ENCODE measurements around the gene FAM98B. TPM values are rescaled to one million over a fixed set of nuclear protein-coding genes. Genes with fewer than 3 reads are reported as not detected.

The FAM98B gene
- total RNA-seq, 2 donors from 2014 or later, result 24.1 to 36.8 TPM

- H3K4me3 Mint-ChIP-seq, result no peak overlapping the region
- H3K36me3 Mint-ChIP-seq, result peaks cover 70% of the 10 kb centered on the region
- ATAC-seq (no peak), DNase-seq (ENCODE audit: low spot score) (no peak)
- H3K27me3 Mint-ChIP-seq, result no peaks in the 10 kb centered on the region
- H3K27ac Mint-ChIP-seq, result peak overlapping the region in 1 of 2 donors; percentile 41
- peaks cover 20 to 38% of the 10 kb centered on the region in 2 donors for H3K4me1 Mint-ChIP-seq (ENCODE audit: low read depth in 2 of 2)
- H3K9me3 Mint-ChIP-seq, result no peaks in the 10 kb centered on the region
Measured at GRCh38 chr15:38503496-38503895, 49.6 kb downstream of the FAM98B start.

GRCh38 chr15:38504680-38505467 lies 50.9 kb downstream of the FAM98B start:
- Mint-ChIP-seq H3K9me3 (no peaks in the 10 kb centered on the region), H3K4me3 (no peak overlapping the region)
- no peak for ATAC-seq

GRCh38 chr15:38506997-38507396 lies 53.1 kb downstream of the FAM98B start:
- H3K4me3 Mint-ChIP-seq, result no peak overlapping the region
- no peak for DNase-seq (ENCODE audit: low spot score)
- H3K9me3 Mint-ChIP-seq, result no peaks in the 10 kb centered on the region
- H3K36me3 Mint-ChIP-seq, result peaks cover 48% of the 10 kb centered on the region
- H3K27me3 Mint-ChIP-seq, result no peaks in the 10 kb centered on the region
- ATAC-seq, result no peak
- peaks cover 36 to 37% of the 10 kb centered on the region in 2 donors for H3K4me1 Mint-ChIP-seq (ENCODE audit: low read depth in 2 of 2)
- H3K27ac Mint-ChIP-seq, result peak overlapping the region; percentile 84 to 91

More at GRCh38 chr15:38504680-38505467, 50.9 kb downstream of the FAM98B start:
- Mint-ChIP-seq H3K27me3 (no peaks in the 10 kb centered on the region), H3K27ac (peak overlapping the region; percentile 70 to 78), H3K4me1 (ENCODE audit: low read depth in 2 of 2) (peaks cover 29 to 35% of the 10 kb centered on the region in 2 donors), H3K36me3 (peaks cover 58% of the 10 kb centered on the region)
- no peak for DNase-seq (ENCODE audit: low spot score)

DNA sequence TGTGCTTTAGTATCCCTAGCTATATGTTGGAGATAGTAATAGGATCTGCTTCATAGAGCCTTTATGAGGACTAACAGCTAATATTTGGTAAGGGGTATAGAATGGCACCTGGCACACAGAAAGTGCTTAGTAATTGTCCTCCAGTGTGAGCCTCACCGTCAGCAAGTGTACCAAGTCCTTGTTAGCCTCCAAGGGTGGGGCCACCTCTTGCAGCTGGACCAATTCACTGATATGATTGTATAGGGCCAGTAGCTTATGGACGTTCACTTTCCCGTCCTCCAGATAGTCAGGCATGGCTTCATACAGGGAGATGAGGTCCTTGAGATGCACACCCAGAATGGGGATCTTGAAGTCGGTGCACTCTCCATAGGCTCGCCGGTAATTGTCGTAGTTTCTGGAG lies 53.6 kb downstream of the FAM98B start:
- Mint-ChIP-seq H3K4me1 (ENCODE audit: low read depth in 2 of 2) (peaks cover 34 to 37% of the 10 kb centered on the region in 2 donors), H3K9me3 (no peaks in the 10 kb centered on the region), H3K27ac (peak overlapping the region; percentile 84 to 91), H3K36me3 (peaks cover 43% of the 10 kb centered on the region), H3K27me3 (no peaks in the 10 kb centered on the region), H3K4me3 (no peak overlapping the region)
- DNase-seq (ENCODE audit: low spot score) (no peak), ATAC-seq (no peak)

GRCh38 chr15:38508647-38509046 lies 54.7 kb downstream of the FAM98B start:
- Mint-ChIP-seq H3K36me3 (peaks cover 38% of the 10 kb centered on the region), H3K4me1 (ENCODE audit: low read depth in 2 of 2) (peaks cover 35 to 37% of the 10 kb centered on the region in 2 donors)

GRCh38 chr15:38509152-38509551 lies 55.2 kb downstream of the FAM98B start:
- Mint-ChIP-seq H3K9me3 (no peaks in the 10 kb centered on the region), H3K27me3 (no peaks in the 10 kb centered on the region), H3K27ac (peak overlapping the region; percentile 84 to 91), H3K36me3 (peaks cover 39% of the 10 kb centered on the region), H3K4me3 (peak overlapping the region; percentile 55), H3K4me1 (ENCODE audit: low read depth in 2 of 2) (peaks cover 37% of the 10 kb centered on the region in 2 donors)
- DNase-seq (ENCODE audit: low spot score) (no peak), ATAC-seq (peak in 1 of 2 donors; percentile 32)

More at GRCh38 chr15:38508647-38509046, 54.7 kb downstream of the FAM98B start:
- Mint-ChIP-seq H3K27ac (peak overlapping the region; percentile 84 to 91), H3K27me3 (no peaks in the 10 kb centered on the region), H3K4me3 (peak overlapping the region; percentile 55), H3K9me3 (no peaks in the 10 kb centered on the region)
- peak; percentile 64 to 85 for ATAC-seq
- DNase-seq (ENCODE audit: low spot score), result no peak

DNA sequence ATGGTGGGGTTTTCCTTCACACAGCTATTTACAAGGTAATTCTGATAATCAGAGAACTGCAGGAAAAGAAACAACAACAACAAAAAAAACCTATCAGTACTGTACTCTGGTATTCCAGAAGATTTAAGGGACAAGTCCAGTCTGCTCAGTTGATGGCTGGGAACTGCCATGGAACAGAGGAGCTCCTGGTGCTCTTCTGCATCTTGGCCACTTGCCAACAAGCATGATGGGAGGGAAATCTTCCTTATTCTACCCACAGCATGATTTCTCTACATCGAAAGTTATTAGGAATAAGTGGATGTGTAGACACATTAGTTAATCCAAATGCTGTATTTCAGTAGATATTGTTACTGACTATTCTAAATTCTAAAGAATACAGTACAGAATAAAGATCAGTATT lies 59.0 kb downstream of the FAM98B start:
- peaks cover 39% of the 10 kb centered on the region for H3K36me3 Mint-ChIP-seq
- H3K27ac Mint-ChIP-seq, result peak overlapping the region; percentile 37 to 80
- ATAC-seq, result no peak

DNA sequence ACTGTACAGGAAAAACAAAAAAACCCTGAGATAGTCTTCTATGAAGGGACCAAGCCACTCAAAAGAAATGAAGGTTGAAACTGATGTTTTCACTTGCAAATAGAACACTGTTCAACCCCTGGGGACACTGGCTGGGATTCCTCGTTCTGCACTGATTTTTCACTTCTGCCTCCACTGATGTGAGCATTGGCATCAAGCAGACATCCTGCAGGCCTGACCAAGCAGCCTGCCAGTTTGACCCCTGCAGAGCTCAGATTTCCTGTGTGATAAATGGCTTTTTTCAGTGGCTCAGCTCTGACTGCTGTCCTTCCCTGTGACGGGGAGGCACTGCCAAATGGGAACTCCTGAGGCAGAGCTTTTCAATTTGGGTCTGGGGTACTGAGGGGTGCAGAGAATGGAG lies 60.7 kb downstream of the FAM98B start:
- no peaks in the 10 kb centered on the region for H3K27me3 Mint-ChIP-seq
- H3K36me3 Mint-ChIP-seq, result peaks cover 47% of the 10 kb centered on the region
- DNase-seq (ENCODE audit: low spot score), result no peak
- H3K4me1 Mint-ChIP-seq (ENCODE audit: low read depth in 2 of 2), result peaks cover 42% of the 10 kb centered on the region in 2 donors
- H3K9me3 Mint-ChIP-seq, result no peaks in the 10 kb centered on the region
- no peak overlapping the region for H3K4me3 Mint-ChIP-seq
- peak overlapping the region; percentile 54 to 85 for H3K27ac Mint-ChIP-seq
- ATAC-seq, result no peak

More for the DNA sequence above, 59.0 kb downstream of the FAM98B start:
- no peaks in the 10 kb centered on the region for H3K27me3 Mint-ChIP-seq
- no peak overlapping the region for H3K4me3 Mint-ChIP-seq
- no peak for DNase-seq (ENCODE audit: low spot score)
- H3K4me1 Mint-ChIP-seq (ENCODE audit: low read depth in 2 of 2), result peaks cover 46 to 47% of the 10 kb centered on the region in 2 donors
- no peaks in the 10 kb centered on the region for H3K9me3 Mint-ChIP-seq

- no peak for DNase-seq (ENCODE audit: low spot score)
- peaks cover 40% of the 10 kb centered on the region for H3K36me3 Mint-ChIP-seq
- no peak overlapping the region for H3K4me3 Mint-ChIP-seq
- peak overlapping the region; percentile 54 to 85 for H3K27ac Mint-ChIP-seq
- no peaks in the 10 kb centered on the region for H3K27me3 Mint-ChIP-seq
- H3K4me1 Mint-ChIP-seq (ENCODE audit: low read depth in 2 of 2), result peaks cover 33 to 44% of the 10 kb centered on the region in 2 donors
- H3K9me3 Mint-ChIP-seq, result no peaks in the 10 kb centered on the region
- ATAC-seq, result no peak
Measured at GRCh38 chr15:38516626-38517025, 62.7 kb downstream of the FAM98B start.

GRCh38 chr15:38517312-38517975 lies 63.5 kb downstream of the FAM98B start:
- H3K27ac Mint-ChIP-seq, result peak overlapping the region; percentile 60 to 79
- no peak overlapping the region for H3K4me3 Mint-ChIP-seq
- ATAC-seq (no peak), DNase-seq (ENCODE audit: low spot score) (no peak)
- H3K9me3 Mint-ChIP-seq, result no peaks in the 10 kb centered on the region
- peaks cover 41 to 50% of the 10 kb centered on the region in 2 donors for H3K4me1 Mint-ChIP-seq (ENCODE audit: low read depth in 2 of 2)
- no peaks in the 10 kb centered on the region for H3K27me3 Mint-ChIP-seq
- peaks cover 40% of the 10 kb centered on the region for H3K36me3 Mint-ChIP-seq

DNA sequence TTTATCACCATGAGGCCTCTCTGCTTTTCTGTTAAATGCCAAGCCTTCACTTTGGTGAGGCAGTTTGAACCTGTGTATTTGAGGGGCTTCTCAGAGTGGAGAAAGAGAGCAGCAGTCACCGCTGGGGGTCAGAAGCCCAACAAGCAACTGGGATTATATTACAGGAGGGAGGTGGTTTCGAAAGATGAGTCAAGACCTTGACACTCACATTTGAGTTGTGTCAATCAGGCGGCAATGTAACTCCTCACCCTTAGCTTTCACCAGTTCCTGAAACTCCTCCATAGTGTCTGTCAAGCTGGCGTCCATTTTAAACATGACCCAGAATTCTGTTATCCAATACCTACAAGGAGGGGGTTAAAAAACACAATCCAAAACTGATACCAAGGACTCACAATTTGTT lies 64.2 kb downstream of the FAM98B start:
- Mint-ChIP-seq H3K36me3 (peaks cover 39% of the 10 kb centered on the region), H3K27me3 (no peaks in the 10 kb centered on the region), H3K9me3 (no peaks in the 10 kb centered on the region), H3K4me1 (ENCODE audit: low read depth in 2 of 2) (peaks cover 47 to 54% of the 10 kb centered on the region in 2 donors), H3K4me3 (peak overlapping the region; percentile 22), H3K27ac (peak overlapping the region; percentile 60 to 79)
- no peak for ATAC-seq
- DNase-seq (ENCODE audit: low spot score), result no peak

DNA sequence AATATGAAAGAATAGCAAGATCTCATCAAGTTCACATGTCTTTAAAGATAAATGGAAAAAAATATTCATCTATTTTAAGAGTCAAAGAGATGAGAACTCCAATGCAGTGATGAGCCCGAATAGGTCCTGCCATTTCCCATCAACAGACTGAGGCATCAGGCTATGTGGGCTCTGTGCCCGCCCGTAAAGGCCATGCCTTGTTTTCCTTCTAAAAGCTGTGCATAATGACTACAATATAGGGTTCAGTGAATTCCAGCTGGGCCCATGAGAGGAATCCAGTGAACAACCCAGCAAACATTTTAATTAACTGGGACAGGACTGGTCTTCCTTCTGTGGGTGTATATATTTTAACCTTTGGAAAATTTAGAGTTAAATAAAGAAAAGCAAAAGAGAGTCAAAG lies 66.1 kb downstream of the FAM98B start:
- H3K4me1 Mint-ChIP-seq (ENCODE audit: low read depth in 2 of 2), result peaks cover 52 to 53% of the 10 kb centered on the region in 2 donors
- DNase-seq (ENCODE audit: low spot score) (no peak), ATAC-seq (no peak)
- no peak overlapping the region for H3K4me3 Mint-ChIP-seq
- peaks cover 35% of the 10 kb centered on the region for H3K36me3 Mint-ChIP-seq
- peak overlapping the region; percentile 12 to 42 for H3K27ac Mint-ChIP-seq
- no peaks in the 10 kb centered on the region for H3K9me3 Mint-ChIP-seq
- H3K27me3 Mint-ChIP-seq, result no peaks in the 10 kb centered on the region

- no peak for ATAC-seq
- Mint-ChIP-seq H3K4me3 (no peak overlapping the region), H3K36me3 (peaks cover 24% of the 10 kb centered on the region)
Measured at GRCh38 chr15:38521316-38521715, 67.4 kb downstream of the FAM98B start.

GRCh38 chr15:38522922-38523321 lies 69.0 kb downstream of the FAM98B start:
- Mint-ChIP-seq H3K4me1 (ENCODE audit: low read depth in 2 of 2) (peaks cover 40 to 43% of the 10 kb centered on the region in 2 donors), H3K36me3 (peaks cover 20% of the 10 kb centered on the region), H3K4me3 (no peak overlapping the region), H3K27ac (peak overlapping the region in 1 of 2 donors; percentile 77), H3K9me3 (no peaks in the 10 kb centered on the region), H3K27me3 (no peaks in the 10 kb centered on the region)
- DNase-seq (ENCODE audit: low spot score), result no peak
- peak in 1 of 2 donors; percentile 31 for ATAC-seq

More at GRCh38 chr15:38521316-38521715, 67.4 kb downstream of the FAM98B start:
- Mint-ChIP-seq H3K4me1 (ENCODE audit: low read depth in 2 of 2) (peaks cover 39 to 42% of the 10 kb centered on the region in 2 donors), H3K27me3 (no peaks in the 10 kb centered on the region), H3K27ac (peak overlapping the region; percentile 43 to 77), H3K9me3 (no peaks in the 10 kb centered on the region)
- no peak for DNase-seq (ENCODE audit: low spot score)

Measured in natural killer cell treated with Interleukin-12 subunit alpha and Interleukin-12 subunit beta and Interleukin-15 and Interleukin-18, amount 100 ng/mL, for 72 hours (primary cell).